ENCODE data around the gene C2orf92. TPM values are rescaled to one million over a fixed set of nuclear protein-coding genes. Genes with fewer than 3 reads are reported as not detected.

C2orf92 gene
- total RNA-seq, 1 donor from 2014 or later = 14.4 TPM

DNA sequence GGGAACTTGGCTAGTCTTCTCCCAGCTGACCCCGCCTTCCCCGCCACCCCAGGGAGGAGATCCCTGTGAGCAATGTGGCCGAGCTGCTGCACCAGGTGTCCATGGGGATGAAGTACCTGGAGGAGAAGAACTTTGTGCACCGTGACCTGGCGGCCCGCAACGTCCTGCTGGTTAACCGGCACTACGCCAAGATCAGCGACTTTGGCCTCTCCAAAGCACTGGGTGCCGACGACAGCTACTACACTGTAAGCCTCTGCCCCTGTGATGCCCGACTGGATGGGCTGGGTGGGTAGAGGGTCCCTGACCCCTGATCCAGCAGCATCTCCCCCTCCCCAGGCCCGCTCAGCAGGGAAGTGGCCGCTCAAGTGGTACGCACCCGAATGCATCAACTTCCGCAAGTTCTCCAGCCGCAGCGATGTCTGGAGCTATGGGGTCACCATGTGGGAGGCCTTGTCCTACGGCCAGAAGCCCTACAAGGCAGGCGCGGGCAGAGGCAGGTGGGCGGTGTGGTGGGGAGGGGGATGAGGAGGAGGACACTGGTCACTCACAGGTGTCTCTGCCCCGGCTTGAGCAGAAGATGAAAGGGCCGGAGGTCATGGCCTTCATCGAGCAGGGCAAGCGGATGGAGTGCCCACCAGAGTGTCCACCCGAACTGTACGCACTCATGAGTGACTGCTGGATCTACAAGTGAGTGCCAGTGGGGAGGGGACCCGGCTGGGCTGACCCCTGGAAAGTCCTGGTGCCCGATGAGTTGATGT is 68.1 kb downstream of the C2orf92 start:
- DNase-seq = peak; percentile 52
- H3K9me3 ChIP-seq = no peaks in the 10 kb centered on the region
- no peak overlapping the region for H3K4me3 ChIP-seq
- H3K36me3 ChIP-seq = no peaks in the 10 kb centered on the region
- TF ChIP-seq, protein P1, sequence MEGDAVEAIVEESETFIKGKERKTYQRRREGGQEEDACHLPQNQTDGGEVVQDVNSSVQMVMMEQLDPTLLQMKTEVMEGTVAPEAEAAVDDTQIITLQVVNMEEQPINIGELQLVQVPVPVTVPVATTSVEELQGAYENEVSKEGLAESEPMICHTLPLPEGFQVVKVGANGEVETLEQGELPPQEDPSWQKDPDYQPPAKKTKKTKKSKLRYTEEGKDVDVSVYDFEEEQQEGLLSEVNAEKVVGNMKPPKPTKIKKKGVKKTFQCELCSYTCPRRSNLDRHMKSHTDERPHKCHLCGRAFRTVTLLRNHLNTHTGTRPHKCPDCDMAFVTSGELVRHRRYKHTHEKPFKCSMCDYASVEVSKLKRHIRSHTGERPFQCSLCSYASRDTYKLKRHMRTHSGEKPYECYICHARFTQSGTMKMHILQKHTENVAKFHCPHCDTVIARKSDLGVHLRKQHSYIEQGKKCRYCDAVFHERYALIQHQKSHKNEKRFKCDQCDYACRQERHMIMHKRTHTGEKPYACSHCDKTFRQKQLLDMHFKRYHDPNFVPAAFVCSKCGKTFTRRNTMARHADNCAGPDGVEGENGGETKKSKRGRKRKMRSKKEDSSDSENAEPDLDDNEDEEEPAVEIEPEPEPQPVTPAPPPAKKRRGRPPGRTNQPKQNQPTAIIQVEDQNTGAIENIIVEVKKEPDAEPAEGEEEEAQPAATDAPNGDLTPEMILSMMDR (IDR thresholded peaks at IDR 0.05) = no peak
- no peak for ATAC-seq
- intact Hi-C loops (cut with DNase I) = no loop called here
- H3K4me1 ChIP-seq = no peaks in the 10 kb centered on the region
- H3K27me3 ChIP-seq = no peaks in the 10 kb centered on the region
- no peak overlapping the region for H3K27ac ChIP-seq

DNA sequence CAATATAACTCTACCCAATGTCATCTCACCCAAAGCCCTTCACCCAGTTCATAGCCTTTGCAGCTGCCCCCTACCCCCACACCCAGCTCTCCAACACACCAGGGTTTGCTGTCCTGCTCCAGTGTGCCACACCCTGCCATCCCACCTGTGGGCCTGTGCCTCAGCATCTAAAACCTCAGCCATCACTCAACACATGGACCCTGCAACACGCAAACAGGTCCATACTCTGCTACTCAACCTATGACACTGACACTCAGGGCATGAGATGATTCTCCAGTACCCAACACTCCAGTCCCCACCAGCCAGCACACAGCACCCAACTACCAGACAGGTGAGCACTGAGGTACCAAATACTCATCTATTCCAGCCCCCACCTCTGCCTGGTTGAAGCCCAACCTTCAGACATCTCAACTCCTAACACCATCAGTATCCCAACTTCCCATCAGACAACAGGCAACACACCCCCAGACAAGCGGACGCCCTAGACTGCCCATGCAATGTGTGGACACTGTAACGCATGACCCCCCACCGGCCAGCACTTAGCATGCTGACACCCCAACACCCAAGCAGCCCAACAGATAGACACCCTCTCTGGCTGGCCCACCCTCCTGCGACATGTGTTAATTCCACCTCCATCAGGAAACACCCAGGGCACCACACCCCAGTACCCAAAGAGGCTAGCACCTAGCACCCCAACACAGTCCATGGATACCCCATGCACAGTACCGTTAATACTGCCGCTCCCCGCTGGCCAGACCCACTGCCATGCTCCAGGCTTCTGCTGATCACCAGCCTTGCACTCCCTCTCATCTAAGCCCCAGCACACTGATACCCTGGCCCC is 68.9 kb downstream of the C2orf92 start:
- no peaks in the 10 kb centered on the region for H3K9me3 ChIP-seq
- H3K4me1 ChIP-seq = no peaks in the 10 kb centered on the region
- no peaks in the 10 kb centered on the region for H3K27me3 ChIP-seq
- no peaks in the 10 kb centered on the region for H3K36me3 ChIP-seq
- no peak overlapping the region for H3K4me3 ChIP-seq
- TF ChIP-seq, protein P1 (IDR thresholded peaks at IDR 0.05) = no peak
- H3K27ac ChIP-seq = no peak overlapping the region
- ATAC-seq (no peak), DNase-seq (peak; percentile 50)
- intact Hi-C loops (cut with DNase I) = no loop called here

DNA sequence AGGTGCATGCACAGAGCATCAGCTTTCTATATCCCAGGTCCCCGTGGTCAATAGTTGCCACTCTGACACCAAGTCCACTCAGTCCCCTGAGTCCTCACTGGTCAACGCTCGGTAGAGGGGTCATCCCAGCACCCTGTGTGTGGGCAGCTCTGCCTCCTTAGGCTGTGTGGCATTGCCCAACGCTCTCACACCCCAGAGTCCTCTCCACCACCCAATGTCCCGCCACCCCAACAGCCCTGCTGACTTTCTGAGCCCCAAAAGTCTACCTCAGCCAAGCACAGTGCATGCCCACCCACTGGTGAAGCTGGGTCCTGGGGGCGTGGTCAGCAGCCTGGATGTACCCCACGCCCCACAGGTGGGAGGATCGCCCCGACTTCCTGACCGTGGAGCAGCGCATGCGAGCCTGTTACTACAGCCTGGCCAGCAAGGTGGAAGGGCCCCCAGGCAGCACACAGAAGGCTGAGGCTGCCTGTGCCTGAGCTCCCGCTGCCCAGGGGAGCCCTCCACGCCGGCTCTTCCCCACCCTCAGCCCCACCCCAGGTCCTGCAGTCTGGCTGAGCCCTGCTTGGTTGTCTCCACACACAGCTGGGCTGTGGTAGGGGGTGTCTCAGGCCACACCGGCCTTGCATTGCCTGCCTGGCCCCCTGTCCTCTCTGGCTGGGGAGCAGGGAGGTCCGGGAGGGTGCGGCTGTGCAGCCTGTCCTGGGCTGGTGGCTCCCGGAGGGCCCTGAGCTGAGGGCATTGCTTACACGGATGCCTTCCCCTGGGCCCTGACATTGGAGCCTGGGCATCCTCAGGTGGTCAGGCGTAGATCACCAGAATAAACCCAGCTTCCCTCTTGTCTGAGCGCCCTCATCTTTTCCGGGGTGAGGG is 69.7 kb downstream of the C2orf92 start:
- H3K4me1 ChIP-seq = no peaks in the 10 kb centered on the region
- TF ChIP-seq, protein P1 (IDR thresholded peaks at IDR 0.05) = no peak
- ATAC-seq = no peak
- no peak overlapping the region for H3K4me3 ChIP-seq
- DNase-seq = peak; percentile 51
- no peaks in the 10 kb centered on the region for H3K36me3 ChIP-seq
- no peaks in the 10 kb centered on the region for H3K27me3 ChIP-seq
- no peak overlapping the region for H3K27ac ChIP-seq
- no peaks in the 10 kb centered on the region for H3K9me3 ChIP-seq
- intact Hi-C loops (cut with DNase I) = no loop called here

DNA sequence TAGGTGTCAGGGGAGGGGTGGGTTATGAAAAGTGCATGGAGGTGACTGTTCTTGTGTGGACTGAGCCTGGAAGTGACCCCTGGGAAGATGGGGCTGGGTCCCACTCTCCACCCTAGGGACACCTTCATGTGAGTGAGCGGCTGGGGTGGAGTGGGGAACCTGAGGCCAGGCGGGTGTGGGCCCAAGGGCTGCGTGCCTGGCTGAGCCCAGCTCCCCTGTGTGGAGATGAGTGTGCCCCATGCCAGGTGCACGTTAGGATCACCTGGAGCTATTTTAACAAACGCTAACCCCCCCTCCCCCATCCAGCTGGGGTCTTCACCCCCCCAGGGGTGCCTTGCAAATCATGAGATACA is 70.4 kb downstream of the C2orf92 start:
- Histone ChIP-seq H3K27ac (no peak overlapping the region), H3K36me3 (no peaks in the 10 kb centered on the region), H3K4me1 (no peaks in the 10 kb centered on the region), H3K4me3 (no peak overlapping the region), H3K27me3 (no peaks in the 10 kb centered on the region), H3K9me3 (no peaks in the 10 kb centered on the region)
- intact Hi-C loops (cut with DNase I) = no loop called here
- ATAC-seq (no peak), DNase-seq (peak; percentile 55)
- TF ChIP-seq, protein P1 (IDR thresholded peaks at IDR 0.05) = no peak

DNA sequence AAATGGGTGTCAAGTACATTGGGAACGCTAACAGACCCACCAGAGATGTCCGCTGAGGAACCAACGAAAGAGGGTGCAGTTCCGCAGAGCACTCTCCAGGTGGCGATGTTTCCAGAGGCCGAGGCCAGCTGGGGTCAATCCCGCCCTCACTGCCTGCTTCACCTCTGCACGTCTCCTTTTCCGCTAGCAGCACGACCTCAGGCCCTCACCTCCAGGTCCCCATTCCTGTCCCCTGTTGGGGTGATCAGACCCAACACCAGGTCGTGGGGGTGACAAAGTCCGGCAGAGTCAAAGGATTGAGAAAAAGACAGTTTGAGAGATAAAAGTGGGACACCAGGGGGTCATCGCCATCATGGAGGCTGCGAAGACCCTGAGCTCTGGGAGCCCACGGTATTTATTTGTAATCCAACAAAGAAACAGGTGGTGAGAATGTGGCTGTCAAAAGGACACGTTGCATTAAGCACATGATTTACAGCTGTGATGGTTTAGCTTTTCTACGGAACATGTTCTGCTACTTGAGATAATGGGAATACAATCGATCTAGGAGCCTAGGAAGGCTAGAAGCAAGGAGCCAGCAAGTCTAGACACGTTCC is 71.2 kb downstream of the C2orf92 start:
- Histone ChIP-seq H3K27ac (no peak overlapping the region), H3K36me3 (no peaks in the 10 kb centered on the region), H3K9me3 (no peaks in the 10 kb centered on the region), H3K4me3 (no peak overlapping the region), H3K4me1 (no peaks in the 10 kb centered on the region), H3K27me3 (no peaks in the 10 kb centered on the region)
- ATAC-seq (peak; percentile 87), DNase-seq (peak; percentile 72)
- intact Hi-C loops (cut with DNase I) = no loop called here
- TF ChIP-seq, protein P1 (IDR thresholded peaks at IDR 0.05) = peak; percentile 70

All from upper lobe of right lung (tissue), 1 donor.